ENCODE measurements around the gene OSTM1.

The OSTM1 gene

DNA sequence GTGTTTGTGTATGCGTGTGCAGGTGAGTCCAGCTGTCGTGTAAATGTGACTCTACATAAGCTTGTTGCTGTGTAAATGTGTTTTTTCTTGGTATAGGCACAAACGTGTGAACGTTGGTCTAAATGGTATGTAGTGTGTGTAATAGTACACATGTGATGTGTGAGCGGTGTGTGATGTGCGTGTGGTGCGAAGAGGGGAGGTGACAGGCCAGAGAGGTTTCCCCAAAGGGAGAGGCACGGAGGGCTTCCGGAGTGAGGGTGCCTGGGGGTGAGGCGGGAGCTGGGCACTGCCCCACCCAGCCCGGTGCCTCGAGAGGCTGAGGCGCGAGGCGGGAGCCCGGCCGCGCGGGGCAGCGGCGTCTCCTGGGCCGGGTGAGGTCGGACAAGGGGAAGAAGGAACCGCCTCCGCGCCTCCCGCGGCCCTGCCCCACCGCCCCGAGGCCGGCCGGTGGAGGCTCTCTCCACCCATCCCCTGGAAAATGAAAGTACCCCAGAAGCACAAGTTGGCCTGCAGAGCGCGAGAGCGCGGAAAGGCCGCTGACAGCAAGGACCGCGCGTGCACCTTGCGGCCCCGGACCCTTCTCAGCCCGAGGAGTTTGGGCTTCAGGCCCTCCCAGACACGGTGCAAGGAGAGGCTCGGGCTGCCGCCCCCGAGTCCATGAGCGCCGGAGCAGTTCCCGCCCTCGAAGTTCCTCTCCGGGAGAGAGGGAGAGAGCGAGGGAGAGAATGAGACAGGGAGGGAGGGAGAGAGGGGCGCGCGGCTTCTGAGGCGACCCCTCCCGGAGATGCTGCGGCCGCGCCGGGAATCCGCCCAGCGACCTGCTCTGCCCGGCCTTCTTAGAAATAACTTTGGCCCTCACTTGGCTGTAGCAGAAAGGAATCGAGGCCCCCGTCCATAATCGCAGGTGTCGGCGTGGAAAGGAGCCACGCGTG, 43.2 kb upstream of the OSTM1 start:
- Histone ChIP-seq H3K27me3 (peaks cover 100% of the 10 kb centered on the region in 11 experiments), H3K4me3 (peak overlapping the region; percentile 56 to 74 (median 65)), H3K36me3 (no peaks in the 10 kb centered on the region), H3K4me1 (peaks cover 25 to 58% (median 46%) of the 10 kb centered on the region in 10 experiments), H3K9ac (peak overlapping the region in 10 of 11 experiments; percentile 8 to 61 (median 38); a peak in 11 of 22 replicates), H3K9me3 (replicated peaks in 1 of 11) (peaks cover 0 to 11% (median 0%) of the 10 kb centered on the region in 11 experiments; a peak in 3 of 22 replicates), H3K27ac (no peak overlapping the region), H4K20me1 (peaks cover 0 to 83% (median 69%) of the 10 kb centered on the region in 11 experiments; a peak in 17 of 22 replicates), H3K4me2 (peak overlapping the region; percentile 90 to 99 (median 97))
- TF ChIP-seq Cebpa-rat (IDR thresholded peaks at IDR 0.05), result no peak

DNA sequence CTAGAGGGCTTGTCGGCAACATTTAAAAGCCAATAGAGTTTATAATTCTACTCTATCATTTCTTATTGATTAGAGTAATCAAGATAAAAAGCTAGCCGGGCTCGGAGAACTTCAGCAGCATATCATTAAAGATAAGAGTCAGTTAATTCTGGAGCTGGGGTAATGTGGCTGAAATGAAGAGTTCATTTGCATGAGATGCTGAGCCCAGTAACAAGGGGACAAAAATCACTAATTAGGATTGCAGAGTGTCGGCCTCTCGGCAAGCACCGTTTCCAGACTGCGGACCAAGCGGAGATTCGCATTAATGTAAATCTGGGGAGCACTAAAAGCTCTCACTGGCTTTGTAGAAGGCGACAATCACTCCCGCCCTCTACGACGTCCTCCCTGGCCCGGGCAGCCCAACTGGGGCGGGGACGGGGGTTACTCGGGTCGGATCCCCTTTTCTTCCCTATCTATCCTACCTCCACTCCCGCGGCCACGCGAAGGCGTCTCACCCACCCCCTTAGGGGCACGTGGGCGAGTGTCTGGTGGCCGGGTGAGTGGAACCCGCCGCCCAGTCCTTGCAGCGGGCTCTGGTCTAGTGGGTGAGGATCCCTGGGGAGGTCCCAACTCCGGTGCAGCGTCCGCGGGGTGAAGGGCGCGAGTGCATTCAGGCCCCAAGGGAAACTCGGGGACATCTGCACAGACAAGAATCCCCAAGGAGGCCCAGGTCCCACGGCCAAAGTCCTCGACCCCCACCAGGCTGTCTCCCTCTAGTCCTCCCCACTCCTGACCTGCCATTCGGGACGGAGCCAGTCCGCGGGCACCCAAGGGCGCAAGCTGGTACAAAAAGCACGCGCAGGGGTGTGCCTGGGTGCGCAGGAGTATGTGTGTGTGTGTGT, 42.2 kb upstream of the OSTM1 start:
- H4K20me1 ChIP-seq, result peaks cover 0 to 83% (median 69%) of the 10 kb centered on the region in 11 experiments; a peak in 17 of 22 replicates
- H3K4me1 ChIP-seq, result peaks cover 25 to 58% (median 46%) of the 10 kb centered on the region in 10 experiments
- no peak overlapping the region for H3K27ac ChIP-seq
- H3K9ac ChIP-seq, result no peak overlapping the region
- TF ChIP-seq Cebpa-rat (IDR thresholded peaks at IDR 0.05), result no peak
- no peaks in the 10 kb centered on the region for H3K36me3 ChIP-seq
- H3K27me3 ChIP-seq, result peaks cover 97 to 100% (median 100%) of the 10 kb centered on the region in 11 experiments
- H3K9me3 ChIP-seq (replicated peaks in 1 of 11), result peaks cover 0 to 5% (median 0%) of the 10 kb centered on the region in 11 experiments; a peak in 2 of 22 replicates
- H3K4me2 ChIP-seq, result peak overlapping the region; percentile 90 to 99 (median 97); a peak in 21 of 22 replicates
- peak overlapping the region; percentile 56 to 74 (median 65); a peak in 16 of 20 replicates for H3K4me3 ChIP-seq

DNA sequence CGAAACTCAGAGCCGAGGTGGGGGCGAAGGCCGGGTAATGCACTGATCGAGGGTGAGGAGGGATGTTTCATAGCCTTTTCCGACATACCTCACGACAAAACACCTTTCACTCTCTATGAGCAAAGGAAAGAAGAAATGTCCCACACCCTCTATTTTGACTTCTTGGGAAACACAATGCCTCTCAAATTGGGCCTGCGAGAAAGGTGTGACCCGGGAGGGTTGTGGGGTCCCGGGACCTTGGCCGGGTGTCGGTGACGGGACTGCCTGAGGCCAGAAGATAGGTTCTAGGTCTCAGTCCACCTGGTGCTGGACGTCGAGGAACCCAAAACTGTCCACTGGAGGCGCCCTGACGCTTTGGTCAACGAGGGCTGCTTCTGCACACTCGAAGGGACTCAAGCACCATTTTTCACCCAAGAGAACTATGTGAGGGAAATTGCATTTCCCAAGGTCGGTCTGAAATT, 41.1 kb upstream of the OSTM1 start:
- Histone ChIP-seq H3K4me2 (peak overlapping the region in 10 of 11 experiments; percentile 30 to 89 (median 70); a peak in 18 of 22 replicates), H3K9me3 (replicated peaks in 1 of 11) (no peaks in the 10 kb centered on the region), H4K20me1 (peaks cover 0 to 74% (median 61%) of the 10 kb centered on the region in 11 experiments; a peak in 17 of 22 replicates), H3K9ac (no peak overlapping the region), H3K36me3 (no peaks in the 10 kb centered on the region), H3K4me1 (peaks cover 25 to 58% (median 46%) of the 10 kb centered on the region in 10 experiments), H3K4me3 (peak overlapping the region in 5 of 10 experiments; percentile 33 to 61 (median 43); a peak in 7 of 20 replicates), H3K27ac (no peak overlapping the region), H3K27me3 (peaks cover 85 to 100% (median 97%) of the 10 kb centered on the region in 11 experiments)
- TF ChIP-seq Cebpa-rat (IDR thresholded peaks at IDR 0.05), result no peak

DNA sequence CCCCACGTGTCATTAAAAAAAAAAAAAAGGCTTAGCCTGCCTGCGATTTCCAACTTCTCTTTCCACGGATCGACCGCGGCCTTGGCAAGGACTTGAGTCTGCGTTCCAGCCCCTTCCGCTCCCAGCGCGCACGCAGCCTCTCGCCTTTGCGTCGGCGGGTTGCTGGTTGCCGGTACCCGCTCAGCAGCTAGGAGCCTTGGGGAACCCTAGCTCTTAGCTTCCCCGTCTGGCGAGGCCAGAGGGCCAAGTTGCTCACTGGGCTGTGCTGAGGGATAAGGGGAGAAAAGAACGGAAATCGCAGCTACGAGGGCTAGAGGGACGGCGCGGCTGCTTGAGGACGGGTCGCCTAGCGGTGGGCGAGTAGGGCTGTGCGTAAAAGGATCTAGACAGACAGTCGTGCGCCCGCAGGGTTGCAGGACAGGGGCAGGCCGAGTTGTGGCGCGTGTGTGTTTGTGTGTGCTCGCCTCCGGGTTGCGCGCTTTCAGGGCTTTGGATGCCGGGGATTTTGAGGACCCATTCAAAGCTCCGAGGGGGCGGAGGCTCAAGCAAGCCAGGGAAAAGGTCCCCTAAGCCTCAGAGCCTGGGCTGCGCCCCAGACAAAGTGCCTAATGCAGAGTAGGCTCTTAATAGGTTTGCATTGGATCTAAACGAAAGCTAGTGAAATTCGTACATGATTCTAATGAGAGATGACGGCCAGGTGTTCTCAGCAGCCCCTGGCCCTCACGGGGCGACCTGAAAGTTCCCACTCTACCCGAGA, 40.5 kb upstream of the OSTM1 start:
- Histone ChIP-seq H3K4me3 (peak overlapping the region in 8 of 10 experiments; percentile 17 to 61 (median 43); a peak in 12 of 20 replicates), H3K4me2 (peak overlapping the region; percentile 21 to 89 (median 67)), H3K27me3 (peaks cover 79 to 98% (median 92%) of the 10 kb centered on the region in 11 experiments), H3K9ac (no peak overlapping the region), H3K36me3 (no peaks in the 10 kb centered on the region), H3K27ac (no peak overlapping the region), H3K4me1 (peaks cover 25 to 58% (median 46%) of the 10 kb centered on the region in 10 experiments), H3K9me3 (replicated peaks in 1 of 11) (no peaks in the 10 kb centered on the region), H4K20me1 (peaks cover 0 to 68% (median 61%) of the 10 kb centered on the region in 11 experiments; a peak in 17 of 22 replicates)
- no peak for TF ChIP-seq Cebpa-rat (IDR thresholded peaks at IDR 0.05)

DNA sequence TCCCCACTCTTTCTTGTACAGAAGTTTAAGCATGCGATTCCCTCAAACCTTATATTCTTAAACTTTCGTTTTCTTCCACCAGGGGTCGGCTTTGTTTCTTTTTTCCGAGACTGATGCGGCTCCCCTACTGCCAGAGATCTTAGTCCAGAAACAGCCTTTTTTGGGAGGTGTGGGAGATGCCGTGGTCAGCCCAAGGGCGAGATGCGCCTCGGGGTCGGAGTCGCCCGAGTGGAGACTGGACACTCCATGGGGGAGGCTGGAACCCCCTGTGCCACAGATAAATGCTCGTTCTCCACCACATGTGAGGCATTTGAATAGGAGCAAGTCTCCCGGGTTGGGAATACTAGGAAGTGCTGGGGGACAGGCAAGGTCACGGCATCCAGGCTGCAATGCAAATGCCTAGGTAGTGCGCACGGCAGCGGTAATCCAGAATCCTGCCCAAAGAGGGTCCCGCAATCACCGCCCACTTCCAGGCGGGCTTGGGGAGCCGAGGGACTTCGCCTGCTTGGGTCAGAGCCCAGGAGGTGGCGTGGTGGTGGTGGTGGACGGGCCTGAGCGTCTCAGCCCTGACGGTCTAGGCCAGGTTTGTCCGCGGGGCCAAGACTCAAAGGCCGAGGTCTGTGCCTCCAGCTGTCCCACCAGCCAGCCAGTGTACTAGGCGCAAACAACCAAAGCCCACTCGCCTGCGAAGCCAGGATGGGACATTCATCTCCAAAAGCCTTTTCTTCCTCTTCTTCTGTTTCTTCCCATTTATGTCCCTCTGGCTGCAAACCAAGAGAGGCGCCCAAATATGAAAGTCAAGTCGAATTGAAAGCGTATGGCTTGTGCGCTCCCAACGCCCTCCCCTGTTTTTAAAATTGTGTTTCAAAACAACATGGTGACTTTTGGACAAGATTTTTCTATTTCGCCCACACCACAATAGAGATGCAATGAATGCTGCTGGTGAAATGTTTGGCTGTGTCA, 39.3 kb upstream of the OSTM1 start:
- Histone ChIP-seq H3K27ac (no peak overlapping the region), H3K4me3 (peak overlapping the region in 4 of 10 experiments; percentile 43 to 50 (median 46); a peak in 9 of 20 replicates), H4K20me1 (peaks cover 0 to 56% (median 50%) of the 10 kb centered on the region in 11 experiments; a peak in 17 of 22 replicates), H3K27me3 (peaks cover 67 to 86% (median 80%) of the 10 kb centered on the region in 11 experiments), H3K4me1 (peaks cover 21 to 48% (median 36%) of the 10 kb centered on the region in 10 experiments), H3K36me3 (no peaks in the 10 kb centered on the region), H3K9me3 (replicated peaks in 1 of 11) (no peaks in the 10 kb centered on the region), H3K9ac (no peak overlapping the region), H3K4me2 (peak overlapping the region in 9 of 11 experiments; percentile 23 to 89 (median 67); a peak in 16 of 22 replicates)
- TF ChIP-seq Cebpa-rat (IDR thresholded peaks at IDR 0.05), result no peak

DNA sequence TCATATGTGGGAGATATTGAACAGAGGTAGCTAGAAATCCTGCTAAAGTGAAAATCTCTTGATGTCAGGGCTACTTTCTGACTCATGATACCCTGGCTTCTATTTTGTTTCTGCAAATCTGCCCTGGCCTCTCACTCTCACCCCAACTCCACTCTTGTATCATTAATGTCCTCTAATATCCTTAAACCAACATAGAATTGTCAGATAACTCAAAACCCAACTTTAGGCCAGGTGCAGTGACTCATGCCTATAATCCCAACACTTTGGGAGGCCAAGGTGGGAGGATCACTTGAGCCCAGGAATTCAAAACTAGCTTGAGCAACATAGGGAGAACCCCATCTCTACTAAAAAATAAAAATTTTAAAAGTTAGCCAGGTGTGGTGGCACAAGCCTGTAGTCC, 33.8 kb upstream of the OSTM1 start:
- Histone ChIP-seq H3K9me3 (replicated peaks in 1 of 11) (no peaks in the 10 kb centered on the region), H3K27ac (no peak overlapping the region), H3K36me3 (no peaks in the 10 kb centered on the region), H4K20me1 (peaks cover 0 to 4% (median 0%) of the 10 kb centered on the region in 11 experiments; a peak in 1 of 22 replicates), H3K4me2 (no peak overlapping the region), H3K9ac (no peak overlapping the region), H3K4me1 (no peaks in the 10 kb centered on the region), H3K27me3 (peaks cover 13 to 32% (median 26%) of the 10 kb centered on the region in 11 experiments), H3K4me3 (no peak overlapping the region)
- TF ChIP-seq Cebpa-rat (IDR thresholded peaks at IDR 0.05), result no peak

DNA sequence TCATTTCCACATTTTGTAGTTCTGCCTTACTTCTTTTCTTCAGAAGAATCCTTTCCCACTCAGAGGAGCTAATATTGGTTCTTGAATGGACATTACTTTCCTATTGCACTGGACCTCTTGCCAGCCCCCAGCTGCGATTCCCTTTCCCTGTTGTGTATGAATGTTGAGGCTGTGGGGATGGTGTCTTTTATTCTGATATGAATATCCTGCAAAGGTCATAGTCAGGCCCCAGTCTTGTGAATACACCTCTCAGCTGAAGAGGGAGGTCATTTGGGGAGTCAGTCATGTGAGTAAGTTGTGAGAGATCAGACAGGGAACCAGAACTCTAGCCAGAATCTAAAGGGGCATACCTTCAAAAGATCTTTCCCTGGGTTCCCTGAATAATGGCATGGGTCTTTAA, 32.6 kb upstream of the OSTM1 start:
- peaks cover under 1 to 19% (median 13%) of the 10 kb centered on the region in 11 experiments; a peak in 20 of 22 replicates for H3K27me3 ChIP-seq
- no peak overlapping the region for H3K4me3 ChIP-seq
- no peak for TF ChIP-seq Cebpa-rat (IDR thresholded peaks at IDR 0.05)
- no peaks in the 10 kb centered on the region for H4K20me1 ChIP-seq
- H3K9ac ChIP-seq, result no peak overlapping the region
- H3K36me3 ChIP-seq, result no peaks in the 10 kb centered on the region
- H3K9me3 ChIP-seq (replicated peaks in 1 of 11), result no peaks in the 10 kb centered on the region
- H3K4me1 ChIP-seq, result no peaks in the 10 kb centered on the region
- no peak overlapping the region for H3K4me2 ChIP-seq
- no peak overlapping the region for H3K27ac ChIP-seq
